ENCODE measurements around the gene PCNX1. TPM values are rescaled to one million over a fixed set of nuclear protein-coding genes. Genes with fewer than 3 reads are reported as not detected.

Gene PCNX1
- total RNA-seq, 2 donors from 2014 or later = 31.0 to 44.1 TPM

DNA sequence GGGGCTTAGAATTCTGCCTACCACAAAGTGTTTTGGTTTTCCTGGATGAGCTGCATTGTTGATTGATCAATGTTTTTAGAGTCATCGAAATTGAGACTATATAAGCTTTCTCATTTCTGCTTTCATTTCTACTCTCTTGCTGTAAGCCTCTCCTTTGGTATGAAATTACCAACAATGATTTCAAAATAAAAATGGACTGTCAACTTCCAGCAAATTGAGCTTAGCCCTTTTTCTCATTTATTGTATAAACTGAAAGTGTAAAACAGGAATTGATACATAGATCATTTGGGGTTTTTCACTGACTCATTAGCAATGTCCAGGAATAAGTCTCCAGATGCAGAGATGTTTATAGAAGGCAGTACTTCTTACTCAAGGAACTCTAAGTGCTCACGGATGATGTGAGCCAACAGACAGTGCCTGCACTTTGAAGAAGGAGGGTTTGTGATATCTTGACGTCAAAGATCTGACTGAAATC is 20.0 kb upstream of the PCNX1 start:
- intact Hi-C loops (cut with DNase I) = no loop called here
- ATAC-seq (peak in 1 of 2 donors; percentile 26), DNase-seq (no peak)

DNA sequence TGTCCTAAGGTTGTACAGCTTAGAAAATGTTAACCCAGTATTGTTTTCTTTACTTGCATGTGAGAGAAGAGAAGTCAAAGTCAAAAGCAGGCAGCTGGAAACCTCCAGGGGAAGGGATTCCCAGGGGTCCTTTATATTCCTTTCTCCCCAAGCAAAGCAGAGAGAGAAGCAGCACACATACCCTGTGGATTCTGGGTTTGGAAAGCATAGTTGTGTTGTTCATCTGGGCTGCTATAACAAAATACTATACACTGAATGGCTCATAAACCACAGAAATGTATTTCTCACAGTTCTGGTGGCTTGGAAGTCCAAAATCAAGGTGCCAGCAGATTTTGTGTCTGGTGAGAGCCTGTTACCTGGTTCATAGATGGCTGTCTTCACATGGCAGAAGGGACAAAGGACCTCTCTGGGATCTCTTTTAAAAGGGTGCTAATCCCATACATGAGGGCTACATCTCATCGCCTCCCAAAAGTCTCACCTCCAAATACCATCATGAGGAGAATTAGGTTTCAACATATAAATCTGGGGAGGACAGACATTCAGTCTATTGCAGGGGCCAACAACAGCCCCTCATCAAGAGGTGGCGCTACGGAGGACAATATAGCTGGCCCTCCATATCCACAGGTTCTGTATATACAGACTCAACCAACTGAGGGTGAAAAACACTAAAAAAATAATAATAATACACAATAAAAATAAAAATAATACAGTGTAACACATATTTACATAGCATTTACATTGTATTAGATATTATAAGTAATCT is 19.3 kb upstream of the PCNX1 start:
- no peak for ATAC-seq
- intact Hi-C loops (cut with DNase I) = no loop called here

GRCh38 chr14:70888681-70889175 is 18.5 kb upstream of the PCNX1 start:
- no peak for DNase-seq
- intact Hi-C loops (cut with DNase I) = no loop called here
- no peak for ATAC-seq

More for the DNA sequence above, 19.3 kb upstream of the PCNX1 start:
- no peak for DNase-seq

DNA sequence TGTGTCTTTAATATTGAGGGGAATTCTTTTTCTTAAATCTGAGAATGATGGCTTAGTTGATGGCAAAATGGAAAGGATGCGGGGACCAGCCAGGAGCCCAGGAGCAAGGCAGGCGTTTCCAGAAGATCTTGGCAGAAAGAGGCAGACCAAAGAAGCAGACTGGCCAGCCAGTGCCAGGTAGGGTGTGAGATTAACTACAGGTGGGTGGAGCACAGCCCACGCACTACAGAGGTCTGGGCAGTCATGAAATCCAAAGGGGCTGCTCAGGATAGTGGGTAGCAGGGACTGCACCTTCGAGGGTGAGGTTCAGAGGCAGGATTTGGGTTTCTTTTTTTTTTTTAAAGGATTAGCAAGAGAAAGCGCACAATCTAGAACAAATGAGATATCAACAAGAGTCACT is 17.7 kb upstream of the PCNX1 start:
- ATAC-seq (no peak), DNase-seq (no peak)
- intact Hi-C loops (cut with DNase I) = no loop called here

DNA sequence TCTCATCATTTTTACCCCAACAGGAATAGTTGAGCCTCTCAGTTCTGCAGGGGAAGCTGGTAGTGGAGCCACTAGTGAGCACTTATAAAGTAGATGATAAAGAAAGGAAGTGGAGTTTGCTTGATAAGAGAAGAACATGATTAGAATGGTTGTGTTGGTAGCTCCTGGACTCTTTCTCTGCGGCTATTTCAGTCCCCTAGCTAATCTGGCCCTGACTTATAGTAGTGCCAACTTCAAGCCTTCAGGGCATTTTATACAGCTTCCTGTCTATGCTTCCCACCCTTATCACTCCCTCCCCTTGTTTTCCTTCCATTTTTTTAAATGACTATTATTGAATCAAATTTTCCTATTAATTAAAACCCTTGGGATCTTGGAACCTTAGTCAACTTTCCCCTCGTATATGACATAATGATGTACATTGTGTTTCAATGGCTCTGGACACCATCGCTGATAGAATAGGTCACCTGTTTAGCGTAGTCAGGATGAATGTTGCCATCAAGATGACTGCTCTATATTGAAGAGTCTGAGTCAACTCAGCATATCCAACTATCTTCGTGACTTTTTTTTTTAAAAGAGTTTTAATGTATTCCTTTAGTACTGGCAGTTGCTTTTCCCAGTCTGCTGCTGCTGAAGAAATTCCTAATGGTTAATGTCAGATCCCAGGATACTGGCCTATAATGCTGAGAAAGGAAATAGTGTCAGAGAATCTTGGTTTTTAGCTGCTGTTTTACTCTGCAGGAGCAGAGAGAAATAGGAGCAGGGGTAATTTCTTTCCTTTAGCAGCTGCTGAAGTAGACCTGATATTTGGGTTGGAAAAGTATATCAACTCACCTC is 16.2 kb upstream of the PCNX1 start:
- no peak for DNase-seq
- peak; percentile 41 to 46 for ATAC-seq
- intact Hi-C loops (cut with DNase I) = loop anchor here in 1 of 2 donors (10.0 kb wide), 1 partner anchor 56 kb away; no protein-coding TSS in a partner anchor

GRCh38 chr14:70891737-70892136 is 15.5 kb upstream of the PCNX1 start:
- ATAC-seq = peak in 1 of 2 donors; percentile 21
- intact Hi-C loops (cut with DNase I) = loop anchor here in 1 of 2 donors (10.0 kb wide), 1 partner anchor 57 kb away; no protein-coding TSS in a partner anchor

DNA sequence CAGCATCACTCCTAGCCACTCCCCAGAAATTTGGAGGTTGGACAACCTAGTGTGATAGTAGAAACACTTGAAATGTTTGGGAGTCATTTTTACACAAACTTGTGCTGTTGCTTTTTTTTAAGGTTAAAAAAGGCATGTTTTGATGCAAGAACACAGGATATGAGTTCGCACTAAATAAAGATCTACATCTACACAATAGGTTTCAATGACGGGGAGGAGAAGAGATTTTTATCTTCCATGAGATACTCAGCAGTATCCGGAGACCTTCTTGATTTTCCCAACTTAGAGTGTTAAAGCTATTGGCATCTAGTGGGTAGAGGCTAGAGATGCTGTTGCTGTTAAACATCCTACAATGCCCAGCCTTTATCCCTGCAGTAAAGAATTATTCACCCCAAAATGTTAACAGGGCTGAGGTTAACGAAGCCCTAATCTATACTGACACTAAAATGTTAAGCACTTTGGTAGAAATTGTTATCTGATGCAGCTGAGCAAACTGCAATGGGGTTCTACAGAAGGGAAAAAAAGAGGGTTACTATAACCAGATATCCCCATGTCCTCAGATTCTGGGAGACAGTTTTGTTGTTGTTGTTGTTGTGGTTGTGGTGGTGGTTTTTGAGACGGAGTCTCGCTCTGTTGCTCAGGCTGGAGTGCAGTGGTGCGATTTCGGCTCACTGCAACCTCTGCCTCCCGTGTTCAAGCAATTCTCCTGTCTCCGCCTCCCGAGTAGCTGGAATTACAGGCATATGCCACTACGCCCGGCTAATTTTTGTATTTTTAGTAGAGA is 14.0 kb upstream of the PCNX1 start:
- intact Hi-C loops (cut with DNase I) = loop anchor here in 1 of 2 donors (10.0 kb wide), 1 partner anchor 58 kb away; no protein-coding TSS in a partner anchor
- ATAC-seq (no peak), DNase-seq (no peak)

More at GRCh38 chr14:70891737-70892136, 15.5 kb upstream of the PCNX1 start:
- DNase-seq = no peak

DNA sequence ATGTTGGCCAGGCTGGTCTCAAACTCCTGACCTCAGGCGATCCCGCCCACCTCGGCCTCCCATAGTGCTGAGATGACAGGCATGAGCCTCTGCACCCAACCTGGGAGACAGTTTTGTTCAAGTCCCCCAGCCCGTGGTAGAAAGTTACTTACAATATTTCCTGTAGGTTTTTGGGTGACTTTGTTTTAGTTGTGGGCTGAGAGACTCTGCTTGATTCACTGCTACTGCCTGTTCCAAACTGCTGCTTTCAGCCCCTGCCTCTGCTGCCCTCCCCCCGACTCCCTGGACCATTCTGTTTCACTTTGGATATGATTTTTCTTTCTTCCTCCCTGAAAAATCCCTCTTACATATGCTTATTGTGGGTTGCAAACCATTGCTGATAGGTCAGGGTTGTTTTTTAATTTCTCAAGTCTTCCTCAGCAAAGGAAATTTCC is 13.4 kb upstream of the PCNX1 start:
- DNase-seq (no peak), ATAC-seq (no peak)
- intact Hi-C loops (cut with DNase I) = loop anchor here in 1 of 2 donors (10.0 kb wide), 1 partner anchor 59 kb away; no protein-coding TSS in a partner anchor

GRCh38 chr14:70894868-70895267 is 12.4 kb upstream of the PCNX1 start:
- no peak for DNase-seq
- intact Hi-C loops (cut with DNase I) = loop anchor here in 1 of 2 donors (10.0 kb wide), 1 partner anchor 60 kb away; no protein-coding TSS in a partner anchor
- no peak for ATAC-seq

DNA sequence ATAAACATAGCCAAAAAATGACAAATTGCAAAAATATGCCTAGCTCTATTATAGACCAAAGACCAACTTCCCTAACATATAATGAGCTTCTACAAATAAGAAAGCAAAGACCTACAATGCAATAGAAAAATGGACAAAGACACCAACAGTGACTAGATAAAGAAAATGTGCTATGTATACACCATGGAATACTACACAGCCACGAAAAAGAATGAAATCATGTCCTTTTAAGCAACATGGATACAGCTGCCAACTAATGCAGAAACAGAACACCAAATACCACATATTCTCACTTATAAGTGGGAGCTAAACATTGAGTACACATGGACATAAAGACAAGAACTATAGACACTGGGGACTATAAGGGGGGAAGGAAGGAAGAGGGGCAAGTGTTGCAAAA is 10.9 kb upstream of the PCNX1 start:
- intact Hi-C loops (cut with DNase I) = loop anchor here in 1 of 2 donors (10.0 kb wide), 1 partner anchor 62 kb away; no protein-coding TSS in a partner anchor
- ATAC-seq (no peak), DNase-seq (no peak)

GRCh38 chr14:70896981-70897380 is 10.3 kb upstream of the PCNX1 start:
- intact Hi-C loops (cut with DNase I) = loop anchor here in 1 of 2 donors (10.0 kb wide), 1 partner anchor 62 kb away; no protein-coding TSS in a partner anchor
- ATAC-seq = no peak
- no peak for DNase-seq

GRCh38 chr14:70897464-70897863 is 9.8 kb upstream of the PCNX1 start:
- ATAC-seq (peak; percentile 60 to 74), DNase-seq (no peak)
- intact Hi-C loops (cut with DNase I) = loop anchor here in 1 of 2 donors (10.0 kb wide), 1 partner anchor 63 kb away; no protein-coding TSS in a partner anchor

DNA sequence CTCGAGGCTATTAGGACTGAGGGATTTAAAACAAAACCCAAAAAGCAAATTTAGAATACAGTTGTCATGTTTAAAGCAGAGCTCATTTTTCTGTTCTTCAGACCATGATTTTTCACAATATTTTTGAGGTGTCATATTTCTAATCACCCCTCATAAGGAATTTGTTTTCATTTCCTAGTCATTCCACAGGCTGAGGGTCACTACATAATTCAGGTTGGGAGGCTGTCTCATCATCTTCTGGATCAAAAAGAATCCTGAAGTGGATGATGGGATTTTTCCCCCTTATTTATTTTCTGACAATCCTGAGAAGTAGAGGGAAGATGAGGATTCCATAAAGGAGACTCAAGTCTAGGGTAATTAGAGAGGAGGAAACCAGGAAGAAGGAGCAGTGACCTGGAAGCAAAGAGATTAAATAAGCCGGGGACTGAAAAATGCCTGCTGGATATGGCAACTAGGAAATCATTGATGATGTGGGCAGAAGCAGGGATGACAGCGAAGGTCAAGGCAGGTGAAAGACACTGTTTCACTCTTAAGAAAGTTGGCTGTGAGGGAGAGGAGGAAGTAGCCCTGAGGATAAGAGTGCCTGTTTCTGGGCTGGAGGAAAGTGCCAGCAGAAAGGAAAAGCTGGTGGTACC is 9.0 kb upstream of the PCNX1 start:
- DNase-seq = no peak
- no peak for ATAC-seq
- intact Hi-C loops (cut with DNase I) = loop anchor here in 1 of 2 donors (10.0 kb wide), 1 partner anchor 63 kb away; no protein-coding TSS in a partner anchor

GRCh38 chr14:70901269-70901668 is 6.0 kb upstream of the PCNX1 start:
- DNase-seq (no peak), ATAC-seq (no peak)
- intact Hi-C loops (cut with DNase I) = loop anchor here in 1 of 2 donors (10.0 kb wide), 1 partner anchor 64 kb away; no protein-coding TSS in a partner anchor

DNA sequence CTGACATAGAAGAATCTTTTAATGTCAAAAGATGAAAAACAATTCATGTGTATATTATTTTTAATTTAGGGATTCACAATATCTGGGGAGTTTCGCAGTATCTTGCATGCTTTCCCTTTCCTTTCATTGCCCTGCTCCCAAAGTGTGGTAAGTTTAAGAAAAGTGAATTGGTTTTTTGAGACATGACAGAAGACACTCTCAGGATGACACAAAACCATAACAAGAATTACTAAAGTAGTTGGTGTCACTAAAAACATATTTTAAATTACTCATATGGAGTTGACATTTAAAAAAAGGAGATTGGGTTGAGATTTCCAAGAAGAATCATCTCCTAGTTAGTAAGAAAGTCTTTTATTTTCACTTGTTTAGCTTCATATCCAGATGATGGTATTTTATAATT is 5.1 kb upstream of the PCNX1 start:
- intact Hi-C loops (cut with DNase I) = loop anchor here in 1 of 2 donors (10.0 kb wide), 1 partner anchor 63 kb away; no protein-coding TSS in a partner anchor
- DNase-seq = no peak

DNA sequence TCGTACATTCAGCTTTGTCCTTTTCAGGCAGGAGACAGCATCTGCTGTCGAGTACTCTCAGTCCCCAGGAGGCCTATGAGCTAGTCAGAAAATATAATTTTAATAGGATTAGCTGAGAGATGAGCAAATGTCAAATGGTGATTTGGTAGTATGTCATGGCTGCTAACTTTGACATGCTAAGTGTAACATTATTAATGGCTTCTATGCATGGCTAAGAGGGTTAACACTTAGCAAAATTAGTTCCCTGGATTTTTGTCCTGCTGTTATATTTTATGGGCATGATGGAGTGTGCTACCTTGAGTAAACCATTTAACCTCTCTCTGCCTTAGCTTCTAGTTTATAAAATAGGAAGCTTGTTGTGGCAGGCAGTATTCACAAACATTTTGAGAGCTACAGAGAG is 2.9 kb upstream of the PCNX1 start:
- intact Hi-C loops (cut with DNase I) = loop anchor here in 1 of 2 donors (10.0 kb wide), 1 partner anchor 60 kb away; no protein-coding TSS in a partner anchor
- ATAC-seq (no peak), DNase-seq (no peak)

More for the DNA sequence above, 5.1 kb upstream of the PCNX1 start:
- no peak for ATAC-seq

GRCh38 chr14:70905301-70905700 is 2.0 kb upstream of the PCNX1 start:
- intact Hi-C loops (cut with DNase I) = loop anchor here (5.0 to 10.0 kb wide), 3 partner anchors 52 to 67 kb away; no protein-coding TSS in a partner anchor
- peak in 1 of 2 donors; percentile 10 for ATAC-seq
- DNase-seq = peak; percentile 87
